Vagina (tissue), 2 donors: ENCODE data around the gene HBEGF.

ENCODE experiments used
- CTCF ChIP-seq, 3 experiments: fragments of 450-650 bp in 2 of 3; fragments of 200-600 bp in 1 of 3; sonication (generic) in 1 of 3; IDR thresholded peaks; one replicate each; pipeline ENCODE4 v1.5.1; 2017 to 2019; ENCODE audit warnings: antibody characterized with exemption in 3 of 3, mild to moderate bottlenecking in 2 of 3, moderate library complexity in 2 of 3
- POLR2A ChIP-seq, 2 donors: fragments of 450-650 bp; IDR thresholded peaks; one replicate each; pipeline ENCODE4 v1.6.1; 2017; ENCODE audit warnings: antibody characterized with exemption in 2 of 2, mild to moderate bottlenecking in 2 of 2, moderate library complexity in 2 of 2
- POLR2AphosphoS5 ChIP-seq, 2 donors: sonication (generic); formaldehyde crosslinking; IDR thresholded peaks; one replicate each; pipeline ENCODE4 v1.9.0; 2017; ENCODE audit warnings: antibody characterized with exemption in 2 of 2, mild to moderate bottlenecking in 2 of 2, low read depth in 1 of 2; ENCODE audit not compliant: insufficient read depth in 1 of 2

GRCh38 chr5:140362875-140363630 is 16.6 kb upstream of the HBEGF start:
- TF ChIP-seq POLR2A (IDR thresholded peaks at IDR 0.05) (no peak), CTCF (IDR thresholded peaks at IDR 0.05) (peak in 2 of 3 experiments; percentile 52 to 76), POLR2AphosphoS5 (IDR thresholded peaks at IDR 0.05; ENCODE audit: insufficient read depth in 1 of 2, low read depth in 1 of 2) (no peak)
